ENCODE measurements around the gene METTL22.

Gene METTL22

GRCh38 chr16:8668113-8668512 is 46.6 kb downstream of the METTL22 start:
- DNase-seq, result no peak

- no peak for DNase-seq
Measured at GRCh38 chr16:8669481-8669880, 48.0 kb downstream of the METTL22 start.

GRCh38 chr16:8670014-8670560 is 48.6 kb downstream of the METTL22 start:
- no peak for DNase-seq

GRCh38 chr16:8673611-8674412 is 52.3 kb downstream of the METTL22 start:
- no peak for DNase-seq

- DNase-seq, result peak; percentile 86
Measured at GRCh38 chr16:8674413-8675022, 53.0 kb downstream of the METTL22 start, which contains the start of gene ABAT. Gene ABAT, plus strand, starts transcription at chr16:8674617. Its CDS starts 61,123 bp downstream, at chr16:8735740.

GRCh38 chr16:8675183-8676159 is 54.0 kb downstream of the METTL22 start:
- DNase-seq, result no peak

GRCh38 chr16:8676160-8676547 is 54.7 kb downstream of the METTL22 start:
- no peak for DNase-seq

GRCh38 chr16:8676737-8677375 is 55.4 kb downstream of the METTL22 start:
- DNase-seq, result no peak

GRCh38 chr16:8677481-8677880 is 56.0 kb downstream of the METTL22 start:
- peak; percentile 75 for DNase-seq

- peak; percentile 78 for DNase-seq
Measured at GRCh38 chr16:8678068-8678927, 56.8 kb downstream of the METTL22 start.

- DNase-seq, result no peak
Measured at GRCh38 chr16:8679151-8679550, 57.7 kb downstream of the METTL22 start.

GRCh38 chr16:8682551-8683259 is 61.2 kb downstream of the METTL22 start:
- DNase-seq, result no peak

- DNase-seq, result no peak
Measured at GRCh38 chr16:8683640-8684039, 62.1 kb downstream of the METTL22 start.

- DNase-seq, result no peak
Measured at GRCh38 chr16:8685617-8686016, 64.1 kb downstream of the METTL22 start.

GRCh38 chr16:8686031-8686621 is 64.6 kb downstream of the METTL22 start:
- no peak for DNase-seq

- DNase-seq, result no peak
Measured at GRCh38 chr16:8686879-8687278, 65.4 kb downstream of the METTL22 start.

GRCh38 chr16:8689686-8690085 is 68.2 kb downstream of the METTL22 start:
- DNase-seq, result no peak

- DNase-seq, result no peak
Measured at GRCh38 chr16:8691728-8692127, 70.2 kb downstream of the METTL22 start.

- no peak for DNase-seq
Measured at GRCh38 chr16:8694795-8695728, 73.6 kb downstream of the METTL22 start.

All from fibroblast of skin of back (primary cell).